Adrenal gland (tissue), 12 donors: Measurements from ENCODE around the gene COL20A1. TPM values are rescaled to one million over a fixed set of nuclear protein-coding genes. Genes with fewer than 3 reads are reported as not detected.

Experiments
- DNase-seq, 7 donors: peaks; one replicate each; pipeline ENCODE4 v3.0.0-alpha.2; 2019 to 2020
- H3K27ac ChIP-seq, 5 donors: fragments of 200-600 bp; sonication (generic) in 4 of 5; 1 replicate in 3 of 5; 2 replicates in 2 of 5; pipeline versions ENCODE4 v1.5.1 to v1.8.0; 2016 to 2020; ENCODE audit warnings: mild to moderate bottlenecking in 1 of 5
- H3K27me3 ChIP-seq: fragments of 200-600 bp; 2 replicates; pipeline ENCODE4 v1.8.0; 2021
- H3K36me3 ChIP-seq, 2 donors: fragments of 200-600 bp; replicated peaks in 1 of 2; 1 replicate in 1 of 2; 2 replicates in 1 of 2; pipeline versions ENCODE4 v1.5.1 to v1.8.0; 2018 to 2022
- H3K4me1 ChIP-seq, 2 donors: fragments of 200-600 bp; replicated peaks in 1 of 2; 1 replicate in 1 of 2; 2 replicates in 1 of 2; pipeline versions ENCODE4 v1.5.1 to v1.8.0; 2018 to 2021
- H3K4me3 ChIP-seq, 4 donors: fragments of 200-600 bp; sonication (generic) in 3 of 4; one replicate each; pipeline ENCODE4 v1.5.1; 2016 to 2018
- H3K9me3 ChIP-seq, 3 donors: fragments of 200-600 bp; sonication (generic) in 1 of 3; replicated peaks in 1 of 3; 1 replicate in 2 of 3; 2 replicates in 1 of 3; pipeline versions ENCODE4 v1.5.1 to v1.8.0; 2016 to 2021
- CTCF ChIP-seq, 6 experiments: fragments of 450-650 bp in 4 of 6; fragments of 200-600 bp in 2 of 6; sonication (generic) in 1 of 6; IDR thresholded peaks; 1 replicate in 5 of 6; 2 replicates in 1 of 6; pipeline versions ENCODE4 v1.5.1 to v1.8.0; 2016 to 2021; ENCODE audit warnings: antibody characterized with exemption in 6 of 6, mild to moderate bottlenecking in 2 of 6, moderate library complexity in 1 of 6
- POLR2A ChIP-seq, 2 donors: fragments of 450-650 bp; IDR thresholded peaks; one replicate each; pipeline ENCODE4 v1.6.1; 2017; ENCODE audit warnings: antibody characterized with exemption in 2 of 2, mild to moderate bottlenecking in 2 of 2, moderate library complexity in 1 of 2
- WGBS, 4 donors: extraction: QIAGEN DNeasy Blood & Tissue Kit in 2 of 4; methylation state at CpG; one replicate each; pipeline versions ENCODE4 v1.1.5 to v1.1.7; 2013 to 2017; 5-methylcytosine and 5-hydroxymethylcytosine counted together
- intact Hi-C, 2 donors: fragments of 100-400 bp; cut with DNase I; formaldehyde crosslinking; loops; one replicate each; pipeline versions ENCODE4 v1.14.1 to v1.15.0; 2022 to 2023
- polyA plus RNA-seq, 3 donors: library from polyadenylated mRNA; stranded (reverse); fragments of 200-250 nt in 2 of 3; fragments of 350-450 nt in 1 of 3; fragmentation: Illumina TruSeq in 1 of 3; extraction: RNeasy Lipid Tissue Mini Kit (QIAGEN cat#74804) in 1 of 3; gene quantifications; one replicate each; pipeline ENCODE4 v1.2.3, GENCODE V29; 2013 to 2014
- total RNA-seq, 9 donors: library from RNA; depleted of rRNA in 4 of 9; stranded (reverse); fragments of >200 nt in 4 of 9; fragments of 120-200 nt in 1 of 9; fragmentation: NEBNext Ultra II Directional in 1 of 9; extraction: Animal tissue kit (Norgen Biotek cat#: 25700) in 1 of 9; gene quantifications; one replicate each; pipeline versions ENCODE4 v1.1.0 to v1.2.4, GENCODE V29; 2013 to 2023
- donor health status: healthy with polysubstance abuse.
- donor health status: Bipolar disorder and iron deficiency.
- donor health status: DM: yes; HTN: yes; CAD: no.
- donor health status: DM: no; HTN: no; CAD: no.
- donor health status: DM: no; HTN: no; CAD: no.
- donor health status: DM: yes; HTN: yes; CAD: no.

The COL20A1 gene
- total and polyA plus RNA-seq, 12 donors = 0.09 to 0.97 (median 0.26) TPM; not detected in 6

GRCh38 chr20:63372971-63373885 is 80.2 kb downstream of the COL20A1 start:
- peaks cover 20% of the 10 kb centered on the region for H3K27me3 ChIP-seq
- TF ChIP-seq POLR2A (IDR thresholded peaks at IDR 0.05) = no peak
- TF ChIP-seq CTCF (IDR thresholded peaks at IDR 0.05) = no peak

GRCh38 chr20:63373996-63374395 is 81.0 kb downstream of the COL20A1 start:
- Histone ChIP-seq H3K27me3 (peaks cover 25% of the 10 kb centered on the region), H3K27ac (no peak overlapping the region), H3K4me3 (no peak overlapping the region), H3K9me3 (no peaks in the 10 kb centered on the region), H3K36me3 (no peaks in the 10 kb centered on the region), H3K4me1 (no peaks in the 10 kb centered on the region)
- TF ChIP-seq CTCF (IDR thresholded peaks at IDR 0.05) (no peak), POLR2A (IDR thresholded peaks at IDR 0.05) (no peak)
- WGBS, 4 donors = 76 to 82% (median 81%) methylated on average over 15 to 19 of the region's 19 CpGs
- intact Hi-C loops = no loop called here
- no peak for DNase-seq

More at GRCh38 chr20:63372971-63373885, 80.2 kb downstream of the COL20A1 start:
- Histone ChIP-seq H3K27ac (no peak overlapping the region), H3K4me3 (no peak overlapping the region), H3K36me3 (no peaks in the 10 kb centered on the region), H3K9me3 (no peaks in the 10 kb centered on the region), H3K4me1 (no peaks in the 10 kb centered on the region)
- WGBS, 4 donors = 71 to 80% (median 78%) methylated on average over 17 to 34 of the region's 34 CpGs
- intact Hi-C loops = no loop called here
- DNase-seq = no peak

GRCh38 chr20:63374504-63374903 is 81.5 kb downstream of the COL20A1 start:
- TF ChIP-seq POLR2A (IDR thresholded peaks at IDR 0.05) = no peak
- no peak for TF ChIP-seq CTCF (IDR thresholded peaks at IDR 0.05)
- Histone ChIP-seq H3K9me3 (no peaks in the 10 kb centered on the region), H3K27me3 (peaks cover 25% of the 10 kb centered on the region)

GRCh38 chr20:63375438-63375837 is 82.5 kb downstream of the COL20A1 start:
- H3K4me3 ChIP-seq = no peak overlapping the region
- H3K4me1 ChIP-seq = no peaks in the 10 kb centered on the region
- no peaks in the 10 kb centered on the region for H3K9me3 ChIP-seq
- H3K27ac ChIP-seq = no peak overlapping the region
- no peaks in the 10 kb centered on the region for H3K36me3 ChIP-seq
- TF ChIP-seq POLR2A (IDR thresholded peaks at IDR 0.05) (no peak), CTCF (IDR thresholded peaks at IDR 0.05) (no peak)
- peaks cover 25% of the 10 kb centered on the region for H3K27me3 ChIP-seq
- no peak for DNase-seq
- WGBS, 4 donors = 68 to 74% (median 72%) methylated on average over 3 of the region's 3 CpGs
- intact Hi-C loops = no loop called here

More at GRCh38 chr20:63374504-63374903, 81.5 kb downstream of the COL20A1 start:
- intact Hi-C loops = no loop called here
- 62 to 77% (median 73%) methylated on average over 11 to 12 of the region's 12 CpGs for WGBS, 4 donors
- no peaks in the 10 kb centered on the region for H3K36me3 ChIP-seq
- no peak for DNase-seq
- H3K27ac ChIP-seq = no peak overlapping the region
- H3K4me1 ChIP-seq = no peaks in the 10 kb centered on the region
- no peak overlapping the region for H3K4me3 ChIP-seq
